Progenitor cell of endocrine pancreas (in vitro differentiated cells): ENCODE results near the gene RCOR1. TPM values are rescaled to one million over a fixed set of nuclear protein-coding genes. Genes with fewer than 3 reads are reported as not detected.

Source experiments
- DNase-seq: peaks from one replicate; pipeline ENCODE4 v3.0.0; 2021; ENCODE audit warnings: low spot score; ENCODE audit not compliant: unreplicated experiment
- H3K27ac Mint-ChIP-seq: 2 replicates; pipeline ENCODE4 v1.8.0; 2021; ENCODE audit warnings: mild to moderate bottlenecking, moderate library complexity, mixed read lengths
- H3K27me3 Mint-ChIP-seq: 2 replicates; pipeline ENCODE4 v1.8.0; 2021; ENCODE audit warnings: mixed read lengths
- H3K36me3 Mint-ChIP-seq: 2 replicates; pipeline ENCODE4 v1.8.0; 2022; ENCODE audit warnings: mixed read lengths; ENCODE audit not compliant: insufficient read depth
- H3K4me1 Mint-ChIP-seq: 2 replicates; pipeline ENCODE4 v1.8.0; 2021; ENCODE audit warnings: low read depth, mixed read lengths
- H3K4me3 Mint-ChIP-seq: 2 replicates; pipeline ENCODE4 v1.8.0; 2021; ENCODE audit warnings: low read depth, mild to moderate bottlenecking, moderate library complexity, mixed read lengths
- H3K9me3 Mint-ChIP-seq: 2 replicates; pipeline ENCODE4 v1.8.0; 2021; ENCODE audit warnings: low read depth, mixed read lengths
- CTCF ChIP-seq: fragments of 200-600 bp; sonication (generic); IDR thresholded peaks from one replicate; pipeline ENCODE4 v1.5.0; 2021; ENCODE audit warnings: antibody characterized with exemption, mild to moderate bottlenecking; ENCODE audit not compliant: unreplicated experiment
- total RNA-seq: library from RNA; stranded (reverse); gene quantifications from 2 replicates; pipeline ENCODE4 v1.2.1, GENCODE V29; 2021

RCOR1 gene
- total RNA-seq, 1 donor from 2014 or later, result 41.9 TPM

- no peak for DNase-seq
- TF ChIP-seq CTCF, result no peak
- no peaks in the 10 kb centered on the region for H3K4me1 Mint-ChIP-seq
Observed at GRCh38 chr14:102557434-102558226, 34.8 kb upstream of the RCOR1 start.

GRCh38 chr14:102558556-102558955, 33.9 kb upstream of the RCOR1 start:
- no peak overlapping the region for H3K27ac Mint-ChIP-seq
- no peak for TF ChIP-seq CTCF
- H3K4me3 Mint-ChIP-seq, result no peak overlapping the region
- H3K9me3 Mint-ChIP-seq, result no peaks in the 10 kb centered on the region
- H3K4me1 Mint-ChIP-seq, result no peaks in the 10 kb centered on the region
- no peaks in the 10 kb centered on the region for H3K36me3 Mint-ChIP-seq
- no peak for DNase-seq
- no peaks in the 10 kb centered on the region for H3K27me3 Mint-ChIP-seq

More at GRCh38 chr14:102557434-102558226, 34.8 kb upstream of the RCOR1 start:
- no peak overlapping the region for H3K4me3 Mint-ChIP-seq
- H3K27me3 Mint-ChIP-seq, result no peaks in the 10 kb centered on the region
- no peak overlapping the region for H3K27ac Mint-ChIP-seq
- no peaks in the 10 kb centered on the region for H3K9me3 Mint-ChIP-seq
- no peaks in the 10 kb centered on the region for H3K36me3 Mint-ChIP-seq

GRCh38 chr14:102560458-102561261, 31.8 kb upstream of the RCOR1 start:
- TF ChIP-seq CTCF, result no peak
- H3K27me3 Mint-ChIP-seq, result no peaks in the 10 kb centered on the region
- H3K4me1 Mint-ChIP-seq, result no peaks in the 10 kb centered on the region
- no peak overlapping the region for H3K27ac Mint-ChIP-seq
- no peaks in the 10 kb centered on the region for H3K36me3 Mint-ChIP-seq
- DNase-seq, result no peak
- no peak overlapping the region for H3K4me3 Mint-ChIP-seq
- H3K9me3 Mint-ChIP-seq, result no peaks in the 10 kb centered on the region

- Mint-ChIP-seq H3K36me3 (no peaks in the 10 kb centered on the region), H3K27me3 (no peaks in the 10 kb centered on the region), H3K4me1 (peaks cover 3% of the 10 kb centered on the region), H3K4me3 (no peak overlapping the region), H3K9me3 (no peaks in the 10 kb centered on the region), H3K27ac (no peak overlapping the region)
- TF ChIP-seq CTCF, result no peak
- DNase-seq, result no peak
Observed at GRCh38 chr14:102565331-102565887, 27.0 kb upstream of the RCOR1 start.

GRCh38 chr14:102565959-102566358, 26.5 kb upstream of the RCOR1 start:
- Mint-ChIP-seq H3K4me3 (no peak overlapping the region), H3K4me1 (peaks cover 3% of the 10 kb centered on the region), H3K9me3 (no peaks in the 10 kb centered on the region), H3K36me3 (no peaks in the 10 kb centered on the region), H3K27ac (no peak overlapping the region), H3K27me3 (no peaks in the 10 kb centered on the region)
- no peak for DNase-seq
- TF ChIP-seq CTCF, result no peak
